ENCODE measurements around the gene LPAR2. TPM values are rescaled to one million over a fixed set of nuclear protein-coding genes. Genes with fewer than 3 reads are reported as not detected.

LPAR2 gene
- total and polyA plus RNA-seq, 10 of the 15 experiments (the other 5 are each of a cell fraction or from before 2014, with no cell fraction given): 0.98 to 23.8 (median 10.2) TPM

DNA sequence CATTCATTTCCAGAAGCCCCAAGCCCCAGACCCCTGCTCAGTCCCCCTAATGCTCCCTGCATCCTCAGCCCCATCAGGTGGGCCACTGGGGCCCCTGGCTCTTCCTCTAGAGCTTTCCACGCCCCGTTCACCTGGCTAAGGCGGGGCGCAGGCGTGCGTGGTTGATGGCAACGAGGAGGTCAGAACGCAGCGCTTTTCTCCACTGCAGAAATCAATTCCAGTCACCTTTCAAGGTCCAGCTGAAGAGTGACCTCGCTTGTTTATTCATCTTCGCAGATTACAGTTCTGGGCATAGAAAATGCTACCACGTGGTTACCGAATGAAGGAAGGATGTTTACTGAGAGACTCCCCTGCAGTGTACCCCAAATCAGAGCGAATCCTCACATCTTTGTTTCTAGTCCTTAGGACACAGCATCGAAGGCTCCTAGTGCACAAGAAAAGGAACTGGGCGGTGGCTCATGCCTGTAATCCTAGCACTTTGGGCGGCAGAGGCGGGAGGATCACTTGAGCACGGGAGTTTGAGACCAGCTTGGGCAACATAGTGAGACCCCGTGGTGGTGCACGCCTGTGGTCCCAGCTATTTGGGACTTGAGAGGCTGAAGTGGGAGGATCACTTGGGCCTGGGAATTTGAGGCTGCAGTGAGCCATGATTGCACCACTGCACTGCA lies 8.7 kb downstream of the LPAR2 start:
- intact Hi-C loops (cut with micrococcal nuclease; ENCODE audit: unreplicated experiment) (no loop called here), in situ Hi-C loops (cut with MboI) (no loop called here)
- Histone ChIP-seq H3K9ac (ENCODE audit: control insufficient read depth, insufficient read depth, low read length) (peak overlapping the region; percentile 48; the same call in 1 of the 2 replicates), H3K4me2 (ENCODE audit: control insufficient read depth, insufficient read depth) (peak overlapping the region; percentile 82), H3K79me2 (ENCODE audit: control insufficient read depth, insufficient read depth, low read length) (peaks cover 6% of the 10 kb centered on the region), H3K9me3 (replicated peaks; ENCODE audit: control insufficient read depth, insufficient read depth, low read length) (no peaks in the 10 kb centered on the region), H3K27ac (ENCODE audit: control insufficient read depth, insufficient read depth) (no peak overlapping the region), H3K27me3 (replicated peaks in 1 of 2; ENCODE audit: control insufficient read depth in 2 of 2, insufficient read depth in 2 of 2, low read length in 1 of 2) (no peaks in the 10 kb centered on the region), H3K4me1 (ENCODE audit: control insufficient read depth, insufficient read depth, low read length) (no peaks in the 10 kb centered on the region), H3K36me3 (ENCODE audit: control insufficient read depth in 2 of 2, insufficient read depth in 2 of 2, low read length in 1 of 2) (no peaks in the 10 kb centered on the region; a peak in 2 of 4 replicates), H4K20me1 (ENCODE audit: control insufficient read depth, insufficient read depth) (no peaks in the 10 kb centered on the region), H2AFZ (ENCODE audit: control insufficient read depth, low read depth, low read length) (no peak overlapping the region), H3K4me3 (peak overlapping the region; percentile 48)
- WGBS (ENCODE audit: insufficient coverage, insufficient replicate concordance, low lambda C conversion rate, missing lambda C conversion rate): 77% methylated on average over 21 of the region's 21 CpGs
- ATAC-seq: no peak
- POLR2A ChIA-PET: interaction anchor here (0.6 to 3.8 kb wide), 5 partner anchors 15 to 190 kb away, joined by 3 to 21 read pairs (median 5); no protein-coding TSS in a partner anchor
- DNase-seq (ENCODE audit: low read depth, low spot score): no peak
- RAD21 ChIA-PET (ENCODE audit: unreplicated experiment): no interaction called here
- SMC1A ChIA-PET (ENCODE audit: uncharacterized antibody, unreplicated experiment): no interaction called here
- BruUV-seq (replicated peaks): no TSS peak
- no peak for FAIRE-seq
- CTCF ChIA-PET: interaction anchor here (0.7 kb wide), 1 partner anchor 16 kb away, joined by 3 read pairs; no protein-coding TSS in a partner anchor
- no peak for TF ChIP-seq MTA3 (IDR thresholded peaks at IDR 0.05; ENCODE audit: borderline replicate concordance, low read length)
- TF ChIP-seq, protein P1, sequence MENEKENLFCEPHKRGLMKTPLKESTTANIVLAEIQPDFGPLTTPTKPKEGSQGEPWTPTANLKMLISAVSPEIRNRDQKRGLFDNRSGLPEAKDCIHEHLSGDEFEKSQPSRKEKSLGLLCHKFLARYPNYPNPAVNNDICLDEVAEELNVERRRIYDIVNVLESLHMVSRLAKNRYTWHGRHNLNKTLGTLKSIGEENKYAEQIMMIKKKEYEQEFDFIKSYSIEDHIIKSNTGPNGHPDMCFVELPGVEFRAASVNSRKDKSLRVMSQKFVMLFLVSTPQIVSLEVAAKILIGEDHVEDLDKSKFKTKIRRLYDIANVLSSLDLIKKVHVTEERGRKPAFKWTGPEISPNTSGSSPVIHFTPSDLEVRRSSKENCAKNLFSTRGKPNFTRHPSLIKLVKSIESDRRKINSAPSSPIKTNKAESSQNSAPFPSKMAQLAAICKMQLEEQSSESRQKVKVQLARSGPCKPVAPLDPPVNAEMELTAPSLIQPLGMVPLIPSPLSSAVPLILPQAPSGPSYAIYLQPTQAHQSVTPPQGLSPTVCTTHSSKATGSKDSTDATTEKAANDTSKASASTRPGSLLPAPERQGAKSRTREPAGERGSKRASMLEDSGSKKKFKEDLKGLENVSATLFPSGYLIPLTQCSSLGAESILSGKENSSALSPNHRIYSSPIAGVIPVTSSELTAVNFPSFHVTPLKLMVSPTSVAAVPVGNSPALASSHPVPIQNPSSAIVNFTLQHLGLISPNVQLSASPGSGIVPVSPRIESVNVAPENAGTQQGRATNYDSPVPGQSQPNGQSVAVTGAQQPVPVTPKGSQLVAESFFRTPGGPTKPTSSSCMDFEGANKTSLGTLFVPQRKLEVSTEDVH (IDR thresholded peaks at IDR 0.05; ENCODE audit: low read depth, partially characterized antibody): no peak
- TF ChIP-seq HCFC1 (IDR thresholded peaks at IDR 0.05; ENCODE audit: low read length): no peak
- no peak for TF ChIP-seq MAX (IDR thresholded peaks at IDR 0.05; ENCODE audit: low read depth, low read length)
- TF ChIP-seq, protein P2, sequence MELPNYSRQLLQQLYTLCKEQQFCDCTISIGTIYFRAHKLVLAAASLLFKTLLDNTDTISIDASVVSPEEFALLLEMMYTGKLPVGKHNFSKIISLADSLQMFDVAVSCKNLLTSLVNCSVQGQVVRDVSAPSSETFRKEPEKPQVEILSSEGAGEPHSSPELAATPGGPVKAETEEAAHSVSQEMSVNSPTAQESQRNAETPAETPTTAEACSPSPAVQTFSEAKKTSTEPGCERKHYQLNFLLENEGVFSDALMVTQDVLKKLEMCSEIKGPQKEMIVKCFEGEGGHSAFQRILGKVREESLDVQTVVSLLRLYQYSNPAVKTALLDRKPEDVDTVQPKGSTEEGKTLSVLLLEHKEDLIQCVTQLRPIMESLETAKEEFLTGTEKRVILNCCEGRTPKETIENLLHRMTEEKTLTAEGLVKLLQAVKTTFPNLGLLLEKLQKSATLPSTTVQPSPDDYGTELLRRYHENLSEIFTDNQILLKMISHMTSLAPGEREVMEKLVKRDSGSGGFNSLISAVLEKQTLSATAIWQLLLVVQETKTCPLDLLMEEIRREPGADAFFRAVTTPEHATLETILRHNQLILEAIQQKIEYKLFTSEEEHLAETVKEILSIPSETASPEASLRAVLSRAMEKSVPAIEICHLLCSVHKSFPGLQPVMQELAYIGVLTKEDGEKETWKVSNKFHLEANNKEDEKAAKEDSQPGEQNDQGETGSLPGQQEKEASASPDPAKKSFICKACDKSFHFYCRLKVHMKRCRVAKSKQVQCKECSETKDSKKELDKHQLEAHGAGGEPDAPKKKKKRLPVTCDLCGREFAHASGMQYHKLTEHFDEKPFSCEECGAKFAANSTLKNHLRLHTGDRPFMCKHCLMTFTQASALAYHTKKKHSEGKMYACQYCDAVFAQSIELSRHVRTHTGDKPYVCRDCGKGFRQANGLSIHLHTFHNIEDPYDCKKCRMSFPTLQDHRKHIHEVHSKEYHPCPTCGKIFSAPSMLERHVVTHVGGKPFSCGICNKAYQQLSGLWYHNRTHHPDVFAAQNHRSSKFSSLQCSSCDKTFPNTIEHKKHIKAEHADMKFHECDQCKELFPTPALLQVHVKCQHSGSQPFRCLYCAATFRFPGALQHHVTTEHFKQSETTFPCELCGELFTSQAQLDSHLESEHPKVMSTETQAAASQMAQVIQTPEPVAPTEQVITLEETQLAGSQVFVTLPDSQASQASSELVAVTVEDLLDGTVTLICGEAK (IDR thresholded peaks at IDR 0.05; ENCODE audit: borderline replicate concordance): no peak
- TF ChIP-seq NBN (IDR thresholded peaks at IDR 0.05): no peak
- TF ChIP-seq CTCF (IDR thresholded peaks at IDR 0.05 in 2 of 3, conservative IDR thresholded peaks at IDR 0.05 in 1 of 3; ENCODE audit: control insufficient read depth in 2 of 3, extremely low read depth in 1 of 3, insufficient read depth in 1 of 3, low read depth in 3 of 3, low read length in 3 of 3): no peak
- TF ChIP-seq TBL1XR1 (IDR thresholded peaks at IDR 0.05; ENCODE audit: low read depth, low read length): no peak
- TF ChIP-seq PAX8 (IDR thresholded peaks at IDR 0.05): no peak

All from GM12878 (cell line).